ENCODE measurements around the gene FSTL4.
"Not testable (repeated sequence)": the region's sequence is repeated elsewhere in the genome, so short reads cannot be mapped to it uniquely, and the experiment has no call there.

The FSTL4 gene

GRCh38 chr5:133234273-133234672 lies 378.1 kb downstream of the FSTL4 start:
- DNase-seq: no peak

- DNase-seq: no peak
Measured at GRCh38 chr5:133233616-133234015, 378.7 kb downstream of the FSTL4 start.

- DNase-seq: no peak
Measured at GRCh38 chr5:133232911-133233310, 379.4 kb downstream of the FSTL4 start.

- DNase-seq: no peak
Measured at GRCh38 chr5:133232435-133232834, 379.9 kb downstream of the FSTL4 start.

GRCh38 chr5:133232011-133232410 lies 380.3 kb downstream of the FSTL4 start:
- no peak for DNase-seq

GRCh38 chr5:133230823-133231578 lies 381.3 kb downstream of the FSTL4 start:
- DNase-seq: no peak

GRCh38 chr5:133229931-133230664 lies 382.2 kb downstream of the FSTL4 start:
- DNase-seq: no peak

- DNase-seq: no peak
Measured at GRCh38 chr5:133228316-133228715, 384.0 kb downstream of the FSTL4 start.

GRCh38 chr5:133227897-133228296 lies 384.4 kb downstream of the FSTL4 start:
- no peak for DNase-seq

GRCh38 chr5:133227082-133227481 lies 385.3 kb downstream of the FSTL4 start:
- DNase-seq: no peak

GRCh38 chr5:133226186-133226585 lies 386.2 kb downstream of the FSTL4 start:
- DNase-seq: no peak

GRCh38 chr5:133225671-133226152 lies 386.6 kb downstream of the FSTL4 start:
- no peak for DNase-seq

GRCh38 chr5:133222979-133223378 lies 389.4 kb downstream of the FSTL4 start:
- no peak for DNase-seq

- no peak for DNase-seq
Measured at GRCh38 chr5:133222521-133222920, 389.8 kb downstream of the FSTL4 start.

- no peak for DNase-seq
Measured at GRCh38 chr5:133222040-133222439, 390.3 kb downstream of the FSTL4 start.

GRCh38 chr5:133220851-133221674 lies 391.3 kb downstream of the FSTL4 start:
- no peak for DNase-seq

- DNase-seq: no peak
Measured at GRCh38 chr5:133219296-133219695, 393.0 kb downstream of the FSTL4 start.

GRCh38 chr5:133216138-133216537 lies 396.2 kb downstream of the FSTL4 start:
- not testable (repeated sequence) for DNase-seq

- DNase-seq: no peak
Measured at GRCh38 chr5:133214153-133214820, 398.1 kb downstream of the FSTL4 start.

- no peak for DNase-seq
Measured at GRCh38 chr5:133205649-133206048, 406.7 kb downstream of the FSTL4 start.

- no peak for DNase-seq
Measured at GRCh38 chr5:133205204-133205603, 407.1 kb downstream of the FSTL4 start.

All from NCI-H345 (cell line).